ENCODE measurements around the gene XAGE2.

- TF ChIP-seq CTCF (IDR thresholded peaks at IDR 0.05) (no peak), POLR2A (IDR thresholded peaks at IDR 0.05) (no peak), POLR2AphosphoS5 (IDR thresholded peaks at IDR 0.05) (no peak)
These were observed 19.1 kb upstream of the XAGE2 start for GRCh38 chrX:52349681-52350080.
